Kidney (tissue), 14 donors: ENCODE data around the gene PIGP. TPM values are rescaled to one million over a fixed set of nuclear protein-coding genes. Genes with fewer than 3 reads are reported as not detected.

Experiments
- DNase-seq, 5 donors: peaks; one replicate each; pipeline ENCODE4 v3.0.0-alpha.2; 2013 to 2020
- FAIRE-seq: peaks from 2 replicates; lab custom pipeline; 2012; peaks lifted over from hg19 to GRCh38; lab: Jason Lieb, UNC
- H3K27ac ChIP-seq, 2 donors: one replicate each; pipeline ENCODE4 v1.7.0; 2013; ENCODE audit warnings: low read depth in 2 of 2, low read length in 2 of 2, inconsistent platforms in 1 of 2
- H3K27me3 ChIP-seq: one replicate; pipeline ENCODE4 v1.7.1; 2013; ENCODE audit warnings: low read length, inconsistent platforms; ENCODE audit not compliant: control insufficient read depth, insufficient read depth
- H3K36me3 ChIP-seq, 3 donors: one replicate each; pipeline versions ENCODE4 v1.7.0 to v1.7.1; 2013; ENCODE audit warnings: low read length in 3 of 3, control low read depth in 1 of 3, inconsistent platforms in 1 of 3; ENCODE audit not compliant: insufficient read depth in 3 of 3, control insufficient read depth in 2 of 3
- H3K4me1 ChIP-seq, 3 donors: one replicate each; pipeline versions ENCODE4 v1.7.0 to v1.7.1; 2013; ENCODE audit warnings: low read length in 3 of 3, inconsistent platforms in 1 of 3, low read depth in 1 of 3; ENCODE audit not compliant: control insufficient read depth in 2 of 3, insufficient read depth in 2 of 3
- H3K4me3 ChIP-seq, 3 donors: one replicate each; pipeline versions ENCODE4 v1.7.0 to v1.8.1; 2013; ENCODE audit warnings: low read length in 3 of 3, control low read depth in 1 of 3, inconsistent platforms in 1 of 3
- H3K9ac ChIP-seq, 3 donors: one replicate each; pipeline versions ENCODE4 v1.7.0 to v1.7.1; 2013; ENCODE audit warnings: low read length in 3 of 3, control low read depth in 1 of 3, inconsistent platforms in 1 of 3
- H3K9me3 ChIP-seq, 3 donors: one replicate each; pipeline versions ENCODE4 v1.7.0 to v1.7.1; 2013; ENCODE audit warnings: low read length in 3 of 3, control low read depth in 1 of 3, inconsistent platforms in 1 of 3; ENCODE audit not compliant: control insufficient read depth in 2 of 3, insufficient read depth in 1 of 3
- CTCF ChIP-seq: IDR thresholded peaks from 3 replicates; pipeline ENCODE4 v1.5.1; 2012; ENCODE audit warnings: mild to moderate bottlenecking, moderate library complexity, borderline replicate concordance; ENCODE audit not compliant: insufficient read depth; ENCODE audit errors: extremely low read depth
- intact Hi-C: fragments of 100-400 bp; cut with DNase I; formaldehyde crosslinking; loops from one replicate; pipeline ENCODE4 v1.11.1; 2022
- polyA plus RNA-seq: library from polyadenylated mRNA; stranded (reverse); fragments of 350-450 nt; fragmentation: Illumina TruSeq; extraction: RNeasy Lipid Tissue Mini Kit (QIAGEN cat#74804); gene quantifications from one replicate; pipeline ENCODE4 v1.2.3, GENCODE V29; 2014; ENCODE audit warnings: low read depth, low replicate concordance; ENCODE audit not compliant: insufficient read depth
- total RNA-seq: library from RNA; stranded (reverse); fragmentation: NEBNext Ultra II Directional; extraction: Animal tissue kit (Norgen Biotek cat#: 25700); gene quantifications from one replicate; pipeline ENCODE4 v1.2.1, GENCODE V29; 2021
- donor health status: control.
- donor health status: control.
- donor health status: control.
- donor health status: control.
- donor health status: control.
- donor health status: DM: yes; HTN: yes; CAD: no.
- donor health status: Normal renal cell carcinoma (clear cell type).

Gene PIGP
- total and polyA plus RNA-seq, 2 donors from 2014 or later = 23.7 to 49.2 TPM

- Histone ChIP-seq H3K27me3 (no peaks in the 10 kb centered on the region), H3K9ac (no peak overlapping the region), H3K4me3 (no peak overlapping the region), H3K4me1 (no peaks in the 10 kb centered on the region), H3K9me3 (no peaks in the 10 kb centered on the region), H3K27ac (no peak overlapping the region), H3K36me3 (peaks cover 0 to 2% (median 0%) of the 10 kb centered on the region in 3 donors)
- FAIRE-seq (no peak), DNase-seq (no peak)
- no peak for TF ChIP-seq CTCF
- intact Hi-C loops = no loop called here
Measured at GRCh38 chr21:37082375-37082774, 9.5 kb upstream of the PIGP start.

GRCh38 chr21:37079211-37079824 is 6.4 kb upstream of the PIGP start:
- H3K4me3 ChIP-seq = no peak overlapping the region
- FAIRE-seq (no peak), DNase-seq (no peak)
- no peak overlapping the region for H3K27ac ChIP-seq
- H3K9ac ChIP-seq = no peak overlapping the region
- peaks cover 0 to 1% (median 0%) of the 10 kb centered on the region in 3 donors for H3K36me3 ChIP-seq
- peaks cover 0 to 2% (median 0%) of the 10 kb centered on the region in 3 donors for H3K4me1 ChIP-seq
- H3K27me3 ChIP-seq = no peaks in the 10 kb centered on the region
- intact Hi-C loops = no loop called here
- TF ChIP-seq CTCF = no peak
- H3K9me3 ChIP-seq = no peaks in the 10 kb centered on the region

GRCh38 chr21:37077403-37077802 is 4.5 kb upstream of the PIGP start:
- FAIRE-seq (no peak), DNase-seq (no peak)
- Histone ChIP-seq H3K9ac (no peak overlapping the region), H3K27me3 (no peaks in the 10 kb centered on the region), H3K9me3 (no peaks in the 10 kb centered on the region), H3K36me3 (no peaks in the 10 kb centered on the region), H3K4me1 (peaks cover 0 to 2% (median 0%) of the 10 kb centered on the region in 3 donors), H3K27ac (no peak overlapping the region), H3K4me3 (no peak overlapping the region)
- no peak for TF ChIP-seq CTCF
- intact Hi-C loops = no loop called here
